SJSA1 (cell line): ENCODE measurements around the gene SLC17A9. TPM values are rescaled to one million over a fixed set of nuclear protein-coding genes. Genes with fewer than 3 reads are reported as not detected.
"Not testable (repeated sequence)": the region's sequence is repeated elsewhere in the genome, so short reads cannot be mapped to it uniquely, and the experiment has no call there.

ENCODE experiments used
- DNase-seq, 2 experiments: peaks; one replicate each; pipeline ENCODE4 v3.0.0-alpha.2; 2015 to 2020; ENCODE audit warnings: low spot score in 2 of 2, low read depth in 1 of 2
- H3K27ac ChIP-seq: fragments of 250-450 bp; sonication (Bioruptor Pico); 2 replicates; pipeline ENCODE4 v1.5.1; 2020; ENCODE audit warnings: mild to moderate bottlenecking, moderate library complexity
- H3K27me3 ChIP-seq: fragments of 250-450 bp; sonication (Bioruptor Pico); replicated peaks from 2 replicates; pipeline ENCODE4 v1.5.1; 2020; ENCODE audit warnings: mild to moderate bottlenecking, moderate library complexity
- H3K36me3 ChIP-seq: fragments of 250-450 bp; sonication (Bioruptor Pico); 2 replicates; pipeline ENCODE4 v1.5.1; 2020; ENCODE audit warnings: mild to moderate bottlenecking
- H3K4me1 ChIP-seq: fragments of 250-450 bp; sonication (Bioruptor Pico); replicated peaks from 2 replicates; pipeline ENCODE4 v1.6.1; 2021; ENCODE audit warnings: mild to moderate bottlenecking
- H3K4me3 ChIP-seq: fragments of 250-450 bp; sonication (Bioruptor Pico); 2 replicates; pipeline ENCODE4 v1.5.1; 2020; ENCODE audit warnings: mild to moderate bottlenecking
- H3K9me3 ChIP-seq: fragments of 250-450 bp; sonication (Bioruptor Pico); replicated peaks from 2 replicates; pipeline ENCODE4 v1.5.1; 2020; ENCODE audit warnings: mild to moderate bottlenecking
- total RNA-seq: library from RNA; depleted of rRNA; stranded (reverse); fragments of >200 nt; shearing (Covaris generic); gene quantifications from 2 replicates; pipeline ENCODE4 v1.2.3, GENCODE V29; 2014

Gene SLC17A9
- total RNA-seq, 1 experiment from 2014 or later, result not detected

DNA sequence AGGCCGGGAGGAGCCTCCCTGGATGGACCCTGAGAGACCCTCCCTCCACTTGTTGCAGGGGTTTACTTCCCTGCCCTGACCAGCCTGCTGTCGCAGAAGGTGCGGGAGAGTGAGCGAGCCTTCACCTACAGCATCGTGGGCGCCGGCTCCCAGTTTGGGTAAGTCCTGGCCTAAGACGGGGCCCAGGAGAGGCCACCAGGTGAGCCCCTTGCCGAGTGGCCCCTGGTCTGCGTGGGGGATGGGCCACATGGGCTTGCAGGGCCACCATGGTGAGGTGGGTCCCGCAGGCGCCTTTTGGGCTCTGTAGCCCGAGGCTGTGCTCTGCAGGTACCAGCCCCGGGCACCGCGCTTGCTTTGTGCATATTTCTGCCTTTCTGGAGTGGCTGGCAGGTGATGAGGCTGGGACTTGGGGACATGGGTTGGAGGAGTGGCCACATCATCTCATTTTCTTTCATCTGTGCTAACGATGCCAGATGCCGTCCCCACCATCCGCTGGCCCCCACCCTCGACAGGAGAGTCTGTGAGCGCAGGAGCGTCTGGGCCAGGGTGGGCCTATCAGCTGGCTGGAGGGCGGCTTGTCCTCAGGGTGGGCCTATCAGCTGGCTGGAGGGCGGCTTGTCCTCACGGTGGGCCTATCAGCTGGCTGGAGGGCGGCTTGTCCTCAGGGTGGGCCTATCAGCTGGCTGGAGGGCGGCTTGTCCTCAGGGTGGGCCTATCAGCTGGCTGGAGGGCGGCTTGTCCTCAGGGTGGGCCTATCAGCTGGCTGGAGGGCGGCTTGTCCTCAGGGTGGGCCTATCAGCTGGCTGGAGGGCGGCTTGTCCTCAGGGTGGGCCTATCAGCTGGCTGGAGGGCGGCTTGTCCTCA is 8.2 kb downstream of the SLC17A9 start:
- H3K36me3 ChIP-seq, H3K9me3 ChIP-seq, H3K27ac ChIP-seq, DNase-seq, H3K4me1 ChIP-seq, H3K4me3 ChIP-seq: not testable (repeated sequence)
- peaks cover 26% of the 10 kb centered on the region for H3K27me3 ChIP-seq

GRCh38 chr20:62961310-62961783 is 8.8 kb downstream of the SLC17A9 start:
- Histone ChIP-seq H3K4me1 (no peaks in the 10 kb centered on the region), H3K9me3 (no peaks in the 10 kb centered on the region), H3K36me3 (no peaks in the 10 kb centered on the region), H3K4me3 (no peak overlapping the region), H3K27me3 (peaks cover 26% of the 10 kb centered on the region), H3K27ac (no peak overlapping the region)
- no peak for DNase-seq

DNA sequence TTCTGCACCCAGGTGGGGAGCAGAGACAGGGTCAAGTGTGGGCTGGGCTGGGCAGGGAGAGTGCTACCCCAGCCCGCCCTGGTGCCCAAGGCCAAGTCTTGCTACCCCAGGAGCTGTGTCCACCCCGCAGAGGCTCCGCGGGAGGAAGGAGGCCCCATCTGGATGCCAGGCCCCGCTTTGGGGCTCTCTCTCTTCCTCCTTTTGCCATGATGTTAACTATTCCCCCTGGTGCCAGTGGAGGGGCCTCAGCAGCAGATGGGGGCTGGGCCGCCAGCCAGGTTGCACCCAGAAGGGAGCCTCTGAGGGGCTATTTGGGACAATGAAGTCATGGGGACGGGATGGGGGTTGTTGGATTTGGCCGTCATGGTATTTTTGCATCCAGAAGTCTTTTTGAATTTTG is 9.3 kb downstream of the SLC17A9 start:
- no peaks in the 10 kb centered on the region for H3K4me1 ChIP-seq
- no peaks in the 10 kb centered on the region for H3K36me3 ChIP-seq
- DNase-seq, result no peak
- H3K27ac ChIP-seq, result no peak overlapping the region
- peaks cover 26% of the 10 kb centered on the region for H3K27me3 ChIP-seq
- H3K4me3 ChIP-seq, result no peak overlapping the region
- no peaks in the 10 kb centered on the region for H3K9me3 ChIP-seq

DNA sequence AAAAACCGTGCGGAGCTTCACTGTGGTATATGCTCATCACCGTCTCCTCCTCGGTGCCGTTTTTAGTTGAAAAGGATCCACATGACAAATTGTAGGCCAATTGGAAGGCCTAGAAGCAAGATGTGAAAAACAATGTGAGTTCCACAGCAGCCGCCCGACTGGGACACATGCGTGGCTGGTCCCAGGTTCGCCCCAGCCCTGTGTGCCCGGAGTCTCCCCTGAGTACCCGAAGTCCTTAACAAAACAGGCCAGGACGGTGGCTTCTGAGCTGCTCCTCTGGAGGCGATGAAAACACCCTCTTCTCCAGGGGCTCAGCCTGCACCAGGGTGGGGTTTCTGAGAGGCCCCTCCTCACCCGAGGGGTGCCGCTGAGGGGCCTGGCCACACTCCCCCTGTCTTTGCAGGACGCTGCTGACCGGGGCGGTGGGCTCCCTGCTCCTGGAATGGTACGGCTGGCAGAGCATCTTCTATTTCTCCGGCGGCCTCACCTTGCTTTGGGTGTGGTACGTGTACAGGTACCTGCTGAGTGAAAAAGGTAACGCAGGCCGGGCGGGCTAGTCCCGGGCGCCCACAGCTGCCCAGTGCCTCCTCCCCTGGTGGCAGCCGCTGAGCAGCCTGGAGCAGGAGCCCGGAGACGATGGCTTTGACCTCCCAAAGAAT is 9.8 kb downstream of the SLC17A9 start:
- peaks cover 30% of the 10 kb centered on the region for H3K27me3 ChIP-seq
- no peaks in the 10 kb centered on the region for H3K9me3 ChIP-seq
- no peaks in the 10 kb centered on the region for H3K36me3 ChIP-seq
- no peak overlapping the region for H3K27ac ChIP-seq
- H3K4me3 ChIP-seq, result no peak overlapping the region
- DNase-seq, result no peak
- H3K4me1 ChIP-seq, result no peaks in the 10 kb centered on the region

DNA sequence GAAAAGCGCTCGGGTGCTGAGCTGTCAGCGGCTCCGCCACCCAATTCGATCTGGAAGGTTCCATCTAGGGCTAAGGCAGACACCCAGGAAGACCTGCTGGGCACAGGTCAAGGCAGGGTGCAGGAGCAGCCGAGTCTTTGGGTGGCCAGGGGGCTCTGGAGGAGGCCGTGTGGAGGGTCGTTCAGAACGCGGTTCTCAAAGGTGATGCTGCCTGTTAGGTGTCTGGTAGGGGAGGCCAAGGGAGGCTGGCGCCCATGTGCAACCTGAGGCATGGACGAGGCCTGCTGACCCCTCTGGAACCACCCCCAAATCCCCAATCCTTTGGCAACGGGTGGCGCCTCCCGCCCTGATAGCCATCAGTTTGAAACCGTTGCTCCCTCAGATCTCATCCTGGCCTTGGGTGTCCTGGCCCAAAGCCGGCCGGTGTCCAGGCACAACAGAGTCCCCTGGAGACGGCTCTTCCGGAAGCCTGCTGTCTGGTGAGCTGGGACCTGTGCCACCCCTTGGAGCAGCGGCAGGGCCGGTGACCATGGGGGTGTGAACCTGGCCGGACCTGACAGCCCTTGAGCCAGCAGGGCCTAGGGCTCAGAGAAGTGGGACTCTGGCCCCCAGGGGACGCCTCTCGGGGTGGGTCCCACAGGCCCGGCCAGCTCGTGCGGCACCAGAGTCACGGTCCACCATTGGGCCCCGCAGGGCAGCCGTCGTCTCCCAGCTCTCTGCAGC is 10.5 kb downstream of the SLC17A9 start:
- H3K4me1 ChIP-seq, result no peaks in the 10 kb centered on the region
- no peak for DNase-seq
- H3K9me3 ChIP-seq, result no peaks in the 10 kb centered on the region
- no peak overlapping the region for H3K27ac ChIP-seq
- H3K4me3 ChIP-seq, result no peak overlapping the region
- H3K27me3 ChIP-seq, result peaks cover 35% of the 10 kb centered on the region
- H3K36me3 ChIP-seq, result no peaks in the 10 kb centered on the region

DNA sequence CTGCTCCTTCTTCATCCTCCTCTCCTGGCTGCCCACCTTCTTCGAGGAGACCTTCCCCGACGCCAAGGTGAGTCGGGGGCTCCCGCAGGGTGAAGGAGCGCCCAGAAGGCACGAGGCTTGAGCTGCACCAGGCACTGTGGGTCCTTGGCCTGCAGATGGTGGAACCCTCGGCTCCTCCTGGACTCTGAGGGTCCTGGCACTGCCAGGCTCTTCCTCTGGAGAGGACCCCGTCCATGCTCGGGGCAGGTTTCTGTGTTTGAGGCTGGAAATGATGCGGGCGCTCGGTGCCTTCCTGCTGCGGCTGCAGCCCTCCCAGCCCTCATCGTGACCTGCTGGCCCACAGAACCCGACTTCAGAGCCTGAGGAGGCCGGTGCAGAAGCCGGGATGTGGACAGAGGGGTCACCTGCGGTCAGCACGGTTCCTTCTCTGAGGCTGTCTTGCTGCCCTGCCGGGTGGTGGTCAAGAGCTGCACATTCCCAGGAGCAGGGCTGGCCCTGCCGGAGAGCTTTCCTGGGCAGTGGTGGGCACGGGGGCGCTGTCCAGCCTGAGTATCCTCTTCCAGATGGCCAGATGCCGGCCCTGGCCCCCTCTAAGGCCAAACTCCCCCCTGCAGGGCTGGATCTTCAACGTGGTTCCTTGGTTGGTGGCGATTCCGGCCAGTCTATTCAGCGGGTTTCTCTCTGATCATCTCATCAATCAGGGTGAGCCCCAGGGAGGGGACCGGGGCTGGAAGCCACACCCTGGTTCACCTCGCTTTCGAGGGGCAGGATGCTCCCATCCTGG is 11.3 kb downstream of the SLC17A9 start:
- Histone ChIP-seq H3K27ac (no peak overlapping the region), H3K27me3 (peaks cover 40% of the 10 kb centered on the region), H3K9me3 (no peaks in the 10 kb centered on the region), H3K36me3 (no peaks in the 10 kb centered on the region), H3K4me3 (no peak overlapping the region), H3K4me1 (no peaks in the 10 kb centered on the region)
- DNase-seq, result no peak

GRCh38 chr20:62964700-62965099 is 12.2 kb downstream of the SLC17A9 start:
- no peaks in the 10 kb centered on the region for H3K9me3 ChIP-seq
- no peaks in the 10 kb centered on the region for H3K4me1 ChIP-seq
- DNase-seq, result no peak
- H3K36me3 ChIP-seq, result no peaks in the 10 kb centered on the region
- H3K27ac ChIP-seq, result no peak overlapping the region
- no peak overlapping the region for H3K4me3 ChIP-seq
- peaks cover 48% of the 10 kb centered on the region for H3K27me3 ChIP-seq

- Histone ChIP-seq H3K9me3 (no peaks in the 10 kb centered on the region), H3K4me3 (no peak overlapping the region), H3K27me3 (peaks cover 54% of the 10 kb centered on the region), H3K4me1 (no peaks in the 10 kb centered on the region), H3K36me3 (no peaks in the 10 kb centered on the region), H3K27ac (no peak overlapping the region)
- no peak for DNase-seq
Observed at GRCh38 chr20:62965363-62965771, 12.9 kb downstream of the SLC17A9 start.

- Histone ChIP-seq H3K4me1 (no peaks in the 10 kb centered on the region), H3K27me3 (peaks cover 62% of the 10 kb centered on the region), H3K36me3 (no peaks in the 10 kb centered on the region), H3K4me3 (no peak overlapping the region), H3K9me3 (no peaks in the 10 kb centered on the region), H3K27ac (no peak overlapping the region)
- no peak for DNase-seq
Observed at GRCh38 chr20:62966212-62967148, 14.0 kb downstream of the SLC17A9 start.

GRCh38 chr20:62967149-62967501 is 14.6 kb downstream of the SLC17A9 start:
- no peaks in the 10 kb centered on the region for H3K36me3 ChIP-seq
- H3K9me3 ChIP-seq, result no peaks in the 10 kb centered on the region

DNA sequence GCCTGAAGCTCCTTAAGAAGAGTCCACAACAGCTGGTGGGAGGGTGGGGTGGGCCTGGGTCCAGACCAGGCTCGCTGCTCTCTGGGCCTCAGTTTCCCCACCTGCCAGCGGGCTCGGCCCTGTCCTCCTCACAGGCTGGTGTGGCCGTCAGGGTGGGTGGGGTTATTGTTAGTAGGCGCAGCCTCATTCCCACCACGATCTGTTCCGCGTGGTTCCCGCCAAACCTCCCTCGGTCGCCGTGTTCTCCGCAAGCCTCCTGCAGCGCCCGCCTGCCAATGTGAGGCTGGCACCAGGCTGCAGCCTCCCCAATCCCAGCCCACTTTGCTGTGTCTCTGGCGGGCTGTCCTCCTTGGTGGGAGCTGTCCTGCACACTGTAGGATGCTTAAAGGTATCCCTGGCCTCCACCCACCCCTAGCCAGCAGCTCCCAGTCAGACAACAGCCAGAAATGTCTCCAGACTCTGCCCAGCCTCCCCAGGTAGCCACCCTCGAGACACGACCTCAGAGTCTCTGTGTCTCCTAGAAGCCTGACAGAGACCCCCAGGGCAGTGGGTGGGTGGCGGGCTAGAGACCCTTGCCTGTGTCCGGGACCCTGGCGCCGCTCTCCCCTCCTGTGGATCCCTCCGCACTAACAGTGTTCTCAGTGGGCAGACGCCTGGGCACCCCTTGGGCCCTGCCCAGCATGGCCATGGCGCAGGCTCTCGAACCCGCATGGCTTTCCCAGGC is 15.3 kb downstream of the SLC17A9 start:
- H3K9me3 ChIP-seq, result no peaks in the 10 kb centered on the region
- peaks cover 6% of the 10 kb centered on the region; the same call in 1 of the 2 replicates for H3K4me1 ChIP-seq
- DNase-seq, result no peak
- H3K4me3 ChIP-seq, result no peak overlapping the region
- H3K27ac ChIP-seq, result no peak overlapping the region
- peaks cover 68% of the 10 kb centered on the region for H3K27me3 ChIP-seq
- H3K36me3 ChIP-seq, result no peaks in the 10 kb centered on the region

More at GRCh38 chr20:62967149-62967501, 14.6 kb downstream of the SLC17A9 start:
- DNase-seq, result no peak
- Histone ChIP-seq H3K4me3 (no peak overlapping the region), H3K27me3 (peaks cover 62% of the 10 kb centered on the region), H3K27ac (no peak overlapping the region), H3K4me1 (no peaks in the 10 kb centered on the region; the same call in 1 of the 2 replicates)
